Ectodermal cell (in vitro differentiated cells): ENCODE data around the gene ZNF138.

Experiments
- H3K27ac ChIP-seq: 2 replicates; pipeline ENCODE4 v1.7.0; 2013; ENCODE audit warnings: mild to moderate bottlenecking, low read depth, low read length; ENCODE audit not compliant: insufficient read depth, poor library complexity, severe bottlenecking
- H3K27me3 ChIP-seq: 2 replicates; pipeline ENCODE4 v1.7.0; 2013; ENCODE audit warnings: mild to moderate bottlenecking, low read length; ENCODE audit not compliant: insufficient read depth, control insufficient read depth, poor library complexity, severe bottlenecking
- H3K36me3 ChIP-seq: one replicate; pipeline ENCODE4 v1.7.0; 2013; ENCODE audit warnings: low read length; ENCODE audit not compliant: control insufficient read depth, insufficient read depth
- H3K4me1 ChIP-seq: one replicate; pipeline ENCODE4 v1.7.0; 2013; ENCODE audit warnings: low read length; ENCODE audit not compliant: control insufficient read depth, insufficient read depth
- H3K4me3 ChIP-seq: 2 replicates; pipeline ENCODE4 v1.7.0; 2013; ENCODE audit warnings: low read depth, low read length, control low read depth; ENCODE audit not compliant: insufficient read depth
- H3K9me3 ChIP-seq: 2 replicates; pipeline ENCODE4 v1.7.0; 2013; ENCODE audit warnings: mild to moderate bottlenecking, low read length, moderate library complexity; ENCODE audit not compliant: control insufficient read depth
- WGBS, 2 experiments: methylation state at CpG; one replicate each; pipeline ENCODE4 v1.1.7; 2013; ENCODE audit warnings: missing lambda C conversion rate in 2 of 2; 5-methylcytosine and 5-hydroxymethylcytosine counted together

ZNF138 gene

DNA sequence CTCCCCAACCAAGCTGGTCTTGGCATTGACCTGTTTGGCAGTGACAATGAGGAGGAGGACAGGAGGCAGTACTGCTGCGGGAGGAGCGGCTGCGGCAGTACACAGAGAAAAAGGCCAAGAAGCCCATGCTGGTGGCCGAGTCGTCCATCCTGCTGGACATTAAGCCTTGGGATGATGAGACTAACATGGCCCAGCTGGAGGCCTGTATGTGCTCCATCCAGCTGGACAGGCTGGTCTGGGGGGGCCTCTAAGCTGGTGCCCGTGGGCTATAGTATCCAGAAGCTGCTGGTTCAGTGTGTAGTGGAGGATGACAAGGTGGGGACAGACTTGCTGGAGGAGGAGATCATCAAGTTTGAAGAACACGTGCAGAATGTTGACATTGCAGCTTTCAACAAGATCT lies 69.7 kb downstream of the ZNF138 start:
- WGBS, 2 experiments = 89 to 91% methylated on average over 7 of the region's 7 CpGs
- no peaks in the 10 kb centered on the region for H3K36me3 ChIP-seq

DNA sequence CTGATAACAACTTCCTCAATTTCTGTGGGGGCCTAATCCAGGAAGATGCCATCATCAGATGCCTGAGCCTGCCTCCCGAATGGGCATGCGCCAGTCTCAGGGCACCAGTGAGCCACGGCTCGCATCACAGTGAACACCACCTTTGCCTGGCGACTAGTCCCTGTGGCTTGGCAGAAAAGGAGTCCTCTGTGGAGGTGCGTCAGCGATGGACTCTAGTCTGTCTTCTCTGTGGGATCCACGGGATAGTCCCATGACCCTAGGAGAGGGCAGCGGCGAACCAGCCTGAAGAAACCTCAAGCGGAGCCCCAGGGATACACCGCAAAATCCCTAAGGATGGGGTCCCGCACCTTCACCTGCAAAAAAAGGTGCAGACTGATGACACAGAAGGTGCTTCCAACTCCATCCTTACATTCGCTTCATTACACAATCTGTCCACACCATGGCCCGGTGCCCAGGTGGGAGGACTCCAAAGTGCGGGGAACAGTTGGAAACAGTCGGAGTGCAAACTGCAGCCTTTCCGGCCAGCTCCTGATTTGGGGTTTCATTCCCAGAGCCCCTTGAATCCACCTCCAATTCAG lies 73.7 kb downstream of the ZNF138 start:
- no peaks in the 10 kb centered on the region for H3K4me1 ChIP-seq
- 89% methylated on average over 18 of the region's 18 CpGs for WGBS, 2 experiments
- no peaks in the 10 kb centered on the region for H3K27me3 ChIP-seq
- H3K4me3 ChIP-seq = no peak overlapping the region
- no peaks in the 10 kb centered on the region for H3K36me3 ChIP-seq
- no peak overlapping the region for H3K27ac ChIP-seq
- no peaks in the 10 kb centered on the region for H3K9me3 ChIP-seq

More for the DNA sequence above, 69.7 kb downstream of the ZNF138 start:
- Histone ChIP-seq H3K4me3 (no peak overlapping the region), H3K4me1 (no peaks in the 10 kb centered on the region), H3K9me3 (no peaks in the 10 kb centered on the region), H3K27me3 (no peaks in the 10 kb centered on the region), H3K27ac (no peak overlapping the region)

DNA sequence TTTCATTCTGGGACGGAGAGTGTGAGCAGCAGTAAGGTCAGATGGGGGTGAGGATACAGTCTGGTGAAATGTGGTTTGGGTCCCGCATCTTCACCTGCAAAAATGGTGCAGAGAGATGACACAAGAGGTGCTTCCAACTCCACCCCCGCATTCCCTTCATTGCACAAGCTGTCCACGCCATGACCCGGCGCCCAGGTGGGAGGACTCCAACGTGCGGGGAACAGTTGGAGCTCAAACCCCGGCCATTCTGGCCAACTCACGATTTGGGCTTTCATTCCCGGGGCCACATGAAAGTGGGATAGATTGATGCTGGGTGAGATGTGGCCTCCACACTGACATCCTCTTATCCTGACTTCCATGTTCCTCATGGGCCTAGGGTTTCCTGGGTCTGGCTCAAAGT lies 74.3 kb downstream of the ZNF138 start:
- no peak overlapping the region for H3K27ac ChIP-seq
- H3K27me3 ChIP-seq = no peaks in the 10 kb centered on the region
- H3K36me3 ChIP-seq = no peaks in the 10 kb centered on the region
- WGBS, 2 experiments = 86 to 92% methylated on average over 11 of the region's 11 CpGs
- H3K9me3 ChIP-seq = no peaks in the 10 kb centered on the region
- no peak overlapping the region for H3K4me3 ChIP-seq
- no peaks in the 10 kb centered on the region for H3K4me1 ChIP-seq

DNA sequence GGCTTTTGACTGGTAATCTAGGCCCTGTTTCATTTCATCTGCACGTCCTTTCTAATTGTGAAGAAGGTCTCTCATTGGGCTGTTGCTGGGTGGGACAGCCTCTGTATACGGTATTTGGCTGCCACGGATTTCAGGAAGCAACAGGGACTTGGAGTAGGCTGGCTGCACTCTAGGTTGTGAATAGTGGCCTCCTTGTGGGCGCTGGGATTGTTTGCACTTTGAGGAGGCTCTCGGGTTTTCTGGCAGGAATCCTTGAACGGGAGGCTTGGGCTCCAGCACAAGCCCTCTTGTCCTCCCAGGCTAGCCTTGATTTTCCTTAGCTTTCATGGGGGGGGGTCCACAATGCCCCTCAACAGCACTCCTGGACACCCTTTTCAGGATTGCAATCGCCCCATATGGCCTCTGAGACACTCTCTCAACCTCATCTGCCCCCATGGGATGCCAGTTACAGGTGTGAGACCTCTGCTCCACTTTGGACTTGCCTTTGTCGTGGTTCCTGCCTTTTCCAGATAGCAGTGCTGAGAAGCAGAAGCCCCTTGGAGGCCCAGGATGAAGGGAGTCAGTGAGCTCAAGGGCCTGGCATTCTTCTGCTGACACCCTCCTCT lies 75.0 kb downstream of the ZNF138 start:
- H3K4me1 ChIP-seq = no peaks in the 10 kb centered on the region
- 76 to 78% methylated on average over 8 of the region's 8 CpGs for WGBS, 2 experiments

DNA sequence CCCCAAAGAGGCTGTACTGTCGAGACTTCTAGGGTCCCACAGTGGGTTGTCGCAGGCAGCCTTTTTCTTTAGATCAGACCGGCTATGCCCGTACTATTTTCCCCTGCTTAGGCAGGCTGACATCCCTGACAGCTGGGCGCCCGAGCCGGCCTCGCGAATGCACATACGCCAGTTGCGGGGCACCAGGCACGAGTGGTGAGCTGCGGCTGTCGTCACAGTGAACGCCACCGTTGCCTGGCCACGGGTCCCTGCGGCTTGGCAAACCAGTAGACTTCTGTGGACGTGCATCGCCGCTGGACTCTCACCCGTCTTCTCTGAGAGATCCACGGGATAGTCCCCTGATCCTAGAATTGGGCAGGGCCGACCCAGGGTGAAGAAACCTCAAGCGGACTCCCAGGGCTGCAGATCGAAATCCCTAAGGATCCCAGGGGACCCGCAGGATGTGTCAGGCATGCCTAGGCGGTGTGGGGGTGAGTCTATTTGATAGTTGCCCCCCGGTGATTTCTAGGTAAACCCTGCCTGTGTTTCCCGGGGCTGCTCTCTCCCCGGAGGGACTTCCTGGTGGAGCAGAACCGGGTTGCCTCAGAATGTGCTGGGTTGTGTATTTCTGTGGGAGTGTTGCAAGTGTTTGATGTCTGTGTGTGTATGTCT lies 75.8 kb downstream of the ZNF138 start:
- H3K4me3 ChIP-seq = no peak overlapping the region
- H3K4me1 ChIP-seq = no peaks in the 10 kb centered on the region
- H3K27me3 ChIP-seq = no peaks in the 10 kb centered on the region
- 92 to 93% methylated on average over 32 of the region's 32 CpGs for WGBS, 2 experiments
- H3K9me3 ChIP-seq = no peaks in the 10 kb centered on the region
- no peaks in the 10 kb centered on the region for H3K36me3 ChIP-seq
- no peak overlapping the region for H3K27ac ChIP-seq

More for the DNA sequence above, 75.0 kb downstream of the ZNF138 start:
- no peaks in the 10 kb centered on the region for H3K9me3 ChIP-seq
- no peaks in the 10 kb centered on the region for H3K27me3 ChIP-seq
- no peak overlapping the region for H3K27ac ChIP-seq
- no peaks in the 10 kb centered on the region for H3K36me3 ChIP-seq
- no peak overlapping the region for H3K4me3 ChIP-seq

DNA sequence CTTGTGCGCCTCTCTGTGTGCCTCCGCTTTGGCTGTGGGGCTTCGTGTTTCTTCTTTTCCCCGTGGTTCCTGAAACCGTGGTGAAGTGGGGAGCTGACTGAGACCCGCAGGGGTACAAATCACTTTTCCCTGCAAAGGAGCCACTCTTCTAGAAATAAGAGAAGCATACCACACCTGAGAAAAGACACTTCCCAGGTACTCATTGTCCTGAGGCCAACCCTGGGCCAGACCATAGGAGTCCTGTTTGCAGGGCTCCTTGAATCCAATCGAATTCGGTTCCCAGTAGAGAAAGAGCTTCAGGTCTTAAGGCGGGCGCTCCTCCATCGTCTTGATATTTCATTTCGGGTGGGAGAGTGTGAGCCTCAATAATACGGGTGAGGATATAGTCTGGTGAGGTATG lies 76.4 kb downstream of the ZNF138 start:
- Histone ChIP-seq H3K27ac (no peak overlapping the region), H3K27me3 (peaks cover 2% of the 10 kb centered on the region), H3K4me1 (no peaks in the 10 kb centered on the region), H3K4me3 (no peak overlapping the region), H3K36me3 (no peaks in the 10 kb centered on the region), H3K9me3 (no peaks in the 10 kb centered on the region)
- 89 to 91% methylated on average over 13 of the region's 13 CpGs for WGBS, 2 experiments

DNA sequence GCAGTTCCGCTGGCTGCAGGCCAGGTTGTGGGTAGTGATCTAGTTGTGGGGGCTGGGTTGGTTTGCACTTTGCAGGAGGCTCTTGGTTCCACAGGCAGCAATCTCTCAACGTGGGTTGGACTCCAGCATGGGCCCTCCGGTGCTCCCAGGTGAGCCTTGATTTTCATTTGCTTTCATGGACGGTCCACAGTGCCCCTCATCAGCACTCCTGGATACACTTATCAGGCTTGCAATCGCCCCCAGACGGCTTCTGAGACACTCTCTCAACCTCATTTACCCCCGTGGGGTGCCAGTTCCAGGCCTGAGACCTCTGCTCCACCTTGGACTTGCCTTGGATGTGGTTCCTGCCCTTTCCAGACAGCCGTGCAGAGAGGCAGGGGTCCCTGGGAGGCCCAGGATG lies 77.5 kb downstream of the ZNF138 start:
- Histone ChIP-seq H3K4me3 (no peak overlapping the region), H3K4me1 (no peaks in the 10 kb centered on the region), H3K36me3 (no peaks in the 10 kb centered on the region), H3K27ac (no peak overlapping the region), H3K27me3 (peaks cover 13% of the 10 kb centered on the region), H3K9me3 (no peaks in the 10 kb centered on the region)
- WGBS, 2 experiments = 76 to 79% methylated on average over 8 of the region's 8 CpGs

DNA sequence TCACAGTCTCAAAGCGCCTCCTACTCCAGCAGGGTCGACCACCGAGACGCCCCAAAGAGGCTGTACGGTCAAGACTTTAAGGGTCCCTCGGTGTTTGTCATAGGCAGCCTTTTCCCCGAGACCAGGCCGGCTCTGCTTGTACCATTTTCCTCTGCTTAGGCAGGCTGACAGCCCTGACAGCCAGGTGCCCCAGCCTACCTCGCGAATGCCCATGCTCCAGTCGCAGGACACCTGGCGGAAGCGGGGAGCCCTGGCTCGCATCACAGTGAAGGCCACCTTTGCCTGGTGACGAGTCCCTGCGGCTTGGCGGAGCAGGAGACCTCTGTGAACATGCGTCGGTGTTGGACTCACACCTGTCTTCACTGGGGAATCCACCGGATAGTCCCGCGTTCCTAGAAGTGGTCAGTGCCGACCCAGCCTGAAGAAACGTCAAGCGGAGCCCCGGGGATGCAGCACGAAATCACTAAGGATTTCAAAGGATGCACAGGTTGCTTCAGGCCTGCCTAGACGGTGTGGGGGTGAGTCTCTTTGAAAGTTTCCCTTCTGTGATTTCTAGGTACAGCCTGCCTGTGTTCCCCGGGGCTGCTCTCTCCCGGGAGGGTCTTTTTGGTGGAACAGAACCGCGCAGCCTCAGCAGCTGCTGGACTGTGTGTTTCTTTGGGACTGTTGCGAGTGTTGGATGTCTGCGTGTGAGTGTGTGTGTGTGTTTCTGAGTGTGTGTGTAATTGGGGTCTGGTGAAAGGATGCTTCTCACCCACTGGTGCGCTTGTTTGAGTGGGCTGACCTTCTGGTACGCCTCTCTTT lies 78.3 kb downstream of the ZNF138 start:
- peaks cover 18% of the 10 kb centered on the region for H3K27me3 ChIP-seq
- no peaks in the 10 kb centered on the region for H3K4me1 ChIP-seq
- no peaks in the 10 kb centered on the region for H3K36me3 ChIP-seq
- no peaks in the 10 kb centered on the region for H3K9me3 ChIP-seq
- H3K27ac ChIP-seq = no peak overlapping the region
- no peak overlapping the region for H3K4me3 ChIP-seq
- WGBS, 2 experiments = 92 to 93% methylated on average over 36 of the region's 36 CpGs

DNA sequence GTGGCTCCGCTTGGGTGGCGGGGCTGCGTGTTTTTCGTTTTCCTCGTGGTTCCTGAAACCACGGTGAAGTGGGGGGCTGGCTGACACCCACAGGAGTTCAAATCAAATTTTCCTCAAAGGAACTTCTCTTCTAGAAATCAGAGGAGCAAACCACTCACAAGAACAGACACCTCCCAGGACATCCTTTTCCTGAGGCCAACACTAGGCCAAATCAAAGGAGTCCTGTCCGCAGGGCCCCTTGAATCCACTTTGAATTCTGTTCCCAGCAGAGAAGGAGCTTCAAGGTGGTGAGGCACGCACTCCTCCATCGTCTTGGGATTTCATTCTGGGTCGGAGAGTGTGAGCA lies 78.9 kb downstream of the ZNF138 start:
- WGBS, 2 experiments = 93% methylated on average over 10 of the region's 10 CpGs
- Histone ChIP-seq H3K4me1 (no peaks in the 10 kb centered on the region), H3K27ac (no peak overlapping the region), H3K36me3 (no peaks in the 10 kb centered on the region), H3K4me3 (no peak overlapping the region), H3K9me3 (no peaks in the 10 kb centered on the region), H3K27me3 (peaks cover 20% of the 10 kb centered on the region)

DNA sequence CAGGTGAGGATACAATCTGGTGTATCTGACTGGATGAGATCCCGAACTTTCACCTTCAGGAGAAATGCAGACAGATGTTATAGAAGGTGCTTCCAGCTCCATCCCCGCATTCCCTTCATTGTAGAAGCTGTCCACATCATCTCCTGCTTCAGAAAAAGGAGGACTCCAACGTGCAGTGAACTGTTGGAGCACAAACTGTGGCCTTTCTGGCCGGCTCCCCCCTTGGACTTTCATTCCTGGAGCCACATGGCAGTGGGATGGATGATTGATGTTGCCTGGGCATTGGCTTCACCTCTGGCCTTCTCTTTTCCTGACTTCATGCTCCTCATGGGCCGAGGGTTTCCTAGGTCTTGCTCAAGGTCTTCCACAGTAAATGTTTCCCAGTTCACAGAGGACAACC lies 79.3 kb downstream of the ZNF138 start:
- no peaks in the 10 kb centered on the region for H3K9me3 ChIP-seq
- H3K27me3 ChIP-seq = peaks cover 20% of the 10 kb centered on the region
- no peak overlapping the region for H3K27ac ChIP-seq
- WGBS, 2 experiments = 78 to 80% methylated on average over 5 of the region's 5 CpGs
- no peaks in the 10 kb centered on the region for H3K4me1 ChIP-seq
- no peak overlapping the region for H3K4me3 ChIP-seq
- no peaks in the 10 kb centered on the region for H3K36me3 ChIP-seq
